Smooth muscle cell of bladder (primary cell): ENCODE results near the gene MBD3L4. TPM values are rescaled to one million over a fixed set of nuclear protein-coding genes. Genes with fewer than 3 reads are reported as not detected.

ENCODE experiments used
- total RNA-seq: library from RNA; depleted of rRNA; stranded (reverse); fragments of >200 nt; gene quantifications from 2 replicates; pipeline ENCODE4 v1.2.3, GENCODE V29; 2014

MBD3L4 gene
- total RNA-seq: not detected in 2 replicates

DNA sequence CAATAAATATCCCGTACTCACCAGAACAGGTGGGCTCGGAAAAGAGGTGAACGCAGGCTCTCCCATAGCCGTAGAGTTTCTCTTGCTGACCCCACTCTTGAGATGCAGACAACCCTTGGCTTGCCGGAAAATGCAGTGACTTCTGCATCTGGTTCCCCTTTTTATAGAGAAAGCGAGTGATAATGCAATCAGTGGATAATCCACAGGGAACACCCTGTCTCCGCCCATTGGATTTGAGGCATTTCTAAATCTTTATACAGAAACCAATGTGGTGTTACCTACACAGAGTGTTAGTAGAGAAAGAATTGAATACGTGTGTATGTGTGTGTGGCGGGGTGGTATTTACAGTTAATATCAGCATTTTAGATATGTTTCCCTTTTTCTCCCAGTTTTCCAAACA lies at the start of gene MBD3L4:
Gene MBD3L4, minus strand, starts transcription at position 101 of the 400 bp plus-strand sequence. Its CDS starts 35 bp downstream, at position 66.

DNA sequence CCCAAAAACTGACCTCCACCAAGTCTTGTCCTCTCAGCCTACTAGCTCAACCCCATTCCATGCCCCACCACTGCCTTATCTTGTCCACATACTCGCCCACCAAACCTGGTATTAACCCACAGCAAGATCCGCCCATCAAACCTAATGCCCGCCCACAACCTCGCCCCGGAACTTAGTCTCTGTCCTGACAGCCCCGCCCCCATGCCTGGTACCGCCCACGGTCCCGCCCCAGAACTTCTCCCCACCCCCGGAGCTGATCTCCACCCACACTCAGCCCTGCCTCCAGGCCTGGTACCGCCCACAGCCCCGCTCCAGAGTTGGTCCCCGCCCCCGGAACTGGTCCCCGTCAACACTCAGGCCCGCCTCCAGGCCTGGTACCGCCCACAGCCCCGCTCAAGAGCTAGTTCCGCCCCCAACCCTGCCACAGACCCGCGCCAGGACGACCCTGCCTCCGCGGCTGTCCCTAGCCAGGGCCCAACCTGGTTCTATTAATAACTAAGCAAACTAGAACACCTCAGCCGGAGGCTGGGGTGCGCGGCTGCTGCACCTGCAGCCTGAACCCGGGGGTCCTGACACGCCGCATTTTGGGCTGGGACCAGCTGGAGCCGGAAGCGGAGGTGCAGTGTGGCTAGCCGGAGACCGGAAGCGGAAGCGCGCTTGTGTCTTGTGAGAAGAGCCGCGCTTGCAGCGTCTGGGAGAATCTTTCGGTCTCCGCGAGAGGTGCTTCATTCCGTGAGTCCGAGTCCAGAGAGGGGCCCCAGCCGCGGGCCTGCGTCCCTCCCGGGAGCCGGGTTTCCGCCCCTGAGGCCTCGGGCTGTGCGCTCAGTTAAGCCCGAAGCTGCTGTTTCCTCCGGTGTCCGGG lies 29.3 kb upstream of the MBD3L4 start, which contains the start of gene ZNF557:
Gene ZNF557, plus strand, starts transcription at position 662 of the 862 bp plus-strand sequence. CDS start 5,372 bp downstream, outside the sequence.

DNA sequence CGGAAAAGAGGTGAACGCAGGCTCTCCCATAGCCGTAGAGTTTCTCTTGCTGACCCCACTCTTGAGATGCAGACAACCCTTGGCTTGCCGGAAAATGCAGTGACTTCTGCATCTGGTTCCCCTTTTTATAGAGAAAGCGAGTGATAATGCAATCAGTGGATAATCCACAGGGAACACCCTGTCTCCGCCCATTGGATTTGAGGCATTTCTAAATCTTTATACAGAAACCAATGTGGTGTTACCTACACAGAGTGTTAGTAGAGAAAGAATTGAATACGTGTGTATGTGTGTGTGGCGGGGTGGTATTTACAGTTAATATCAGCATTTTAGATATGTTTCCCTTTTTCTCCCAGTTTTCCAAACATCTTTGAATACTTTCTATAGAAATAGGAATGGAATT lies 18.6 kb upstream of the MBD3L4 start, which contains the start of gene MBD3L3:
Gene MBD3L3, minus strand, starts transcription at position 101 of the 400 bp plus-strand sequence. Its CDS starts 71 bp downstream, at position 30.

DNA sequence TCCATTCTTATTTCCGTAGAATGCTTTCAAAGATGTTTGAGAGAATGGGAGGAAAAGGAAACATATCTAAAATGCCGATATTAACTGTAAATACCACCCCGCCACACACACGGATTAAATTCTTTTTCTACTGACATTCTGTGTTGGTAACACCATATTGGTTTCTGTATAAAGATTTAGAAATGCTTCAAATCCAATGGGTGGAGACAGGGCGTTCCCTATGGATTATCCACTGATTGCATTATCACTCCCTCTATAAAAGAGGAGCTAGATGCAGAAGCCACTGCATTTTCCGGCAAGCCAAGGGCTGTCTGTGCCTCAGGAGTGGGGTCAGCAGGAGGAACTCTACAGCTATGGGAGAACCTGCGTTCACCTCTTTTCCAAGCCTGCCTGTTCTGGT lies 9.0 kb upstream of the MBD3L4 start, which contains the start of gene MBD3L2:
Gene MBD3L2, plus strand, starts transcription at position 301 of the 400 bp plus-strand sequence. Its CDS starts 53 bp downstream, at position 354.

DNA sequence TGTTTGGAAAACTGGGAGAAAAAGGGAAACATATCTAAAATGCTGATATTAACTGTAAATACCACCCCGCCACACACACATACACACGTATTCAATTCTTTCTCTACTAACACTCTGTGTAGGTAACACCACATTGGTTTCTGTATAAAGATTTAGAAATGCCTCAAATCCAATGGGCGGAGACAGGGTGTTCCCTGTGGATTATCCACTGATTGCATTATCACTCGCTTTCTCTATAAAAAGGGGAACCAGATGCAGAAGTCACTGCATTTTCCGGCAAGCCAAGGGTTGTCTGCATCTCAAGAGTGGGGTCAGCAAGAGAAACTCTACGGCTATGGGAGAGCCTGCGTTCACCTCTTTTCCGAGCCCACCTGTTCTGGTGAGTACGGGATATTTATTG lies 9.7 kb downstream of the MBD3L4 start, which contains the start of gene MBD3L5:
Gene MBD3L5, plus strand, starts transcription at position 301 of the 400 bp plus-strand sequence. Its CDS starts 34 bp downstream, at position 335.

DNA sequence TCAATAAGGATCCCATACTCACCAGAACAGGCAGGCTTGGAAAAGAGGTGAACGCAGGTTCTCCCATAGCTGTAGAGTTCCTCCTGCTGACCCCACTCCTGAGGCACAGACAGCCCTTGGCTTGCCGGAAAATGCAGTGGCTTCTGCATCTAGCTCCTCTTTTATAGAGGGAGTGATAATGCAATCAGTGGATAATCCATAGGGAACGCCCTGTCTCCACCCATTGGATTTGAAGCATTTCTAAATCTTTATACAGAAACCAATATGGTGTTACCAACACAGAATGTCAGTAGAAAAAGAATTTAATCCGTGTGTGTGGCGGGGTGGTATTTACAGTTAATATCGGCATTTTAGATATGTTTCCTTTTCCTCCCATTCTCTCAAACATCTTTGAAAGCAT lies 18.6 kb downstream of the MBD3L4 start, which contains the start of gene MBD3L2B:
Gene MBD3L2B, minus strand, starts transcription at position 101 of the 400 bp plus-strand sequence. Its CDS starts 34 bp downstream, at position 67.

Other genes with a start within 250 kb of the MBD3L4 start
- gene ADGRE1, start 152.6 kb downstream of the MBD3L4 start, total RNA-seq: not detected in 2 replicates
- not detected in 2 replicates for gene MBD3L2B, start 18.7 kb downstream of the MBD3L4 start, total RNA-seq
- not detected in 2 replicates for gene MBD3L5, start 9.6 kb downstream of the MBD3L4 start, total RNA-seq
- gene MBD3L2, start 9.1 kb upstream of the MBD3L4 start, total RNA-seq: not detected in 2 replicates
- not detected in 2 replicates for gene MBD3L3, start 18.5 kb upstream of the MBD3L4 start, total RNA-seq
- 19.1 and 19.2 TPM in 2 replicates for gene ZNF557, start 29.5 kb upstream of the MBD3L4 start, total RNA-seq